Activated CD8-positive, alpha-beta memory T cell treated with anti-CD3 and anti-CD28 coated beads, Interleukin-2, amount 50 U/mL, for 1 hour (primary cell): ENCODE data around the gene RPP30.
"Not testable (repeated sequence)": the region's sequence is repeated elsewhere in the genome, so short reads cannot be mapped to it uniquely, and the experiment has no call there.

Source experiments
- DNase-seq: peaks from one replicate; pipeline ENCODE4 v3.0.0-alpha.2; 2020; ENCODE audit errors: extremely low read depth

RPP30 gene

GRCh38 chr10:90939648-90940047 is 67.9 kb downstream of the RPP30 start:
- DNase-seq = no peak

DNA sequence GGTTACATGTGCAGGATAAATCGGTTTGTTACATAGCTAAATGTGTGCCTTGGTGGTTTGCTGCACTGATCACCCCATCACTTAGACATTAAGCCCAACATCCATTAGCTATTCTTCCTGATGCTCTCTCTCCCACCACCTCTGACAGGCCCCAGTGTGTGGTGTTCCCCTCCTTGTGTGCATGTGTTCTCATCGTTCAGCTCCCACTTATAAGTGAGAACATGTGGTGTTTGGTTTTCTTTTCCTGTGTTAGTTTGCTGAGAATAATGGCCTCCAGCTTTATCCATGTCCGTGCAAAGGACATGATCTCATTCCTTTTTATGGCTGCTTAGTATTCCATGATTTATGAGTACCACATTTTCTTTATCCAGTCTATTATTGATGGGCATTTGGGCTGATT is 71.2 kb downstream of the RPP30 start:
- not testable (repeated sequence) for DNase-seq

DNA sequence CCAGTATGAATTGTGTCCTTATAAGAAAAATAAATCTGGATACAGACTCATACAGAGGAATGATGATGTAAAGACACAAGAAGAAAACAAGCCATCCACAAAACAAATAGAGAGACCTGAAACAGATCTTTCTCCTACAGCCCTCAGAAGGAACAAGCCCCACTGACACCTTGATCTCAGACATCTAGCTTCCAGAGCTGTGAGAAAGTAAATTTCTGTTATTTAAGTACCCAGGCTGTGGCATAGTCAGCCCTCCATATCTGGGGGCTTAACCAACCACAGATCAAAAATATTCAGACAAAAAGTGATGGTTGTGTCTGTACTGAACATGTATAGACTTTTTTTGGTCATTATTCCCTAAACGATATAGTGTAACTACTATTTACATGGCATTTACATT is 73.0 kb downstream of the RPP30 start:
- DNase-seq = no peak

DNA sequence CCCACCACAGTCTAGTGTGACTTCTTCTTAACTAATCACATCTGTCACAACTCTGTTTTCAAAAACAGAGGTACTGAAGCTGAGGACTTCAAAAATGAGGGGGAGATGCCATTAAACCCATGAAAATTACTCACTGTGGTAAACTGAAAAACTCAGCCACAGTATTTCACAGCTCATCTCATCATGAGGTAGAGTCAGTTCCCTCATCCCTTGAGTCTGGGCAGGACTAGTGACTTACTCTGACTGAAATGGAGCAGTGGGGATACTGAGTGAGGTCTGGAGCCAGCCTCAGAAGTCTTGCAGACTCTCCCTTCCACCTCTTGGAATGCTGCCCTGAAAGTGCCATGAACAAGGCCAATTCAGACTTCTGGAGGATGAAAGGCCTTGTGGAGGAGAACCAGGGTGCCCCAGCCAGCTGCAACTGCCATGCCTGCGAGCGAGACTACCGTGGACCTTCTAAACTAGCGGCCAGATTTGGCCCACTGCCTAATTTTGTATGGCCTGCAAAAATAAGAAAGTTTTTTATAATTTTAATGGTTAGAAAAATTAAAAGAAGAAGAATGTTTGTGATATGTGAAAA is 73.8 kb downstream of the RPP30 start:
- DNase-seq = no peak

DNA sequence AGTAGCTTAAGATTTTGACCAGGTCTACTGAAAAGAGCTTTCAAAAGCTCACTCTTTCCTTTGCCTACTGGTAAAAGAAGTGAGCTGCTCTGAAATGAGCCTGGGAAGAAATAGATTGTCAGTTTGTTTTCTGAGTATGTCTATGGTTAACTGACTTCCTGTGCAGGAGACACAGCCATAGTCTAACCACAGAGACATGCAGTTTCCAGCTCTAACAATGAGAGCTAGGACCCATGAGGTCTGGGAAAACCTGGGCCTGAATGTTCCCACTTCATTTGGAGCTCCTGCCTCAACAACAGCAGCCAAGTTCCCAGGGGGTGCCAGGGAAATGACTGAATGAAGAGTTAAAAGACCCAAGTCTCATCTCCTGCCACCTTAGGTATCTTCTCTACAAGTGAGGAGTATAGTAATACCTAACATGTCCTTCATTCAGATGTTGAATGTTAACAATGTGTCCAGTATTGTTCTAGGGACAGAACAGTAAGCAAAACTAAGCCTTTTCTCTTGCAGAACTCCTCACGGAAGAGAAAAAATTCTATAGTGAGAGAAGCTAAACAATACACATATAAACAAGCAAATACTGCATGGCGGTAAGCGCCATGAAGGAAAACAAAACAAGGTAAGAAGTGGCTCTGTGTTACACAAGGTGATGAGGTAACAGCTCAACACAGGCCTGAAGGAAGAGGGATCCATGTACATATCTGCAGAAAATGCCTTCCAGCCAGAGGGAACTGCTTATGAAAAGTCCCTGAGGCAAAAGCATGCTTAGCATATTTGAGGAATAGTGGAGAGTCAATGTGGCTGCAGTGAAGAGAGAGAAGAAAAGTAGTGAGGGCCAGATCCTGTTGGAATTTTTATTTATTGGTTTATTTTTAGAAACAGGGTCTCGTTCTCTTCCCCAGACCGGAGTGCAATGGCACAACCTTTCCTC is 75.5 kb downstream of the RPP30 start:
- DNase-seq = no peak
